HG02885 (cell line): ENCODE measurements around the gene WNT6.

Source experiments
- ATAC-seq: cut with Tn5 transposase; IDR thresholded peaks from one replicate; pipeline ENCODE4 v1.9.1; 2021; ENCODE audit warnings: mild to moderate bottlenecking; ENCODE audit not compliant: unreplicated experiment, poor library complexity

Gene WNT6

DNA sequence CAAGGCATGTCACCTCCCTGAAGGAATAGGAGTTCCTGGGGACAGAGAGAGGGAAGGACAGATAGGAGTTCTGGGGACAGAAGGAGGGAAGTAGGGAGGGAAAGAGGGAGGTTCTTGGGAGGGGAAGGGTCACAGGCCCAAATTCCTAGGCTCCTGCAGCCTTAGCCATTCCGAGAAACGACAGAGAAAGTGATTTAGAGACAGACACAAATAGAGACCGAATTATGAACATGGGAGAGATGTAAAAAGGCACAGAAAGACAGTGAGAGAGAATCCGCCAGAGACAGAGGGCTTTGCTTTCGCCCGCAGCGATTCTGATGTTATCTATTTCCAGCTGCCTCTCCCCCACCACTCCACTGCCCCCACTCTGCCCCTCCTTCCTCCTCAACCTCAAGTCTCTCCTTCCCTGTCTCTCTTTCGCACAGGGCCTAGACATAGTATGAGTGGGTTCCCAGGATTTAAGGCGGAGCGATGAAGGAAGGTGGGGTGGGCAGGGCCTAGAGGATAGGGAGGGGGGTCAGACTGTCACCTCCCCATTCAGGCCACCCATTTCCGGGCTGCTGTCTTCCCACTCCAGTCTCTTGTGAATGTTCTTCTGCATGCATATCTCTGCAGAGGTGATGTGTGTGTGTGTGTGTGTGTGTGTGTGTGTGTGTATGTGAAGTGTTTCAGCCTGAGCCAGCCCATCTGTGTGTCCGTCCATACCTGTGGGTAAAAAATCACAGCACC, 3.3 kb upstream of the WNT6 start:
- ATAC-seq = no peak

DNA sequence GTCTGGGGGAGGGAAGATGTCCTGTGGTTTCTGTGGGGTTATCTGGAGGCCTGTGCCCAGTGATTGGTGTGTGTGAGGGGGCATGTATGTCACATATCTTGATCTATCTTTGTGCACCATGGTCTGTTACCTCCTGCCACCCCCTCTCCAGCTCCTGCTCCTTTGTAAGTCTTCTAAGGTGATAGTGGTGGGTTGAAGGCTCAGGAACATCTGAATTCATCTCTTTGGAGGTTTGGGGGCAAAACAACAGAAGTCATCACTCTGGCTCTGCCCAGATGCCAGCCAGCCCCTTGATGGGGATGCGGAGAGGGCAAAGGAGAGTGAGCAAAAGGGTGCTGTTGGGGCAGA, 2.7 kb upstream of the WNT6 start:
- no peak for ATAC-seq

DNA sequence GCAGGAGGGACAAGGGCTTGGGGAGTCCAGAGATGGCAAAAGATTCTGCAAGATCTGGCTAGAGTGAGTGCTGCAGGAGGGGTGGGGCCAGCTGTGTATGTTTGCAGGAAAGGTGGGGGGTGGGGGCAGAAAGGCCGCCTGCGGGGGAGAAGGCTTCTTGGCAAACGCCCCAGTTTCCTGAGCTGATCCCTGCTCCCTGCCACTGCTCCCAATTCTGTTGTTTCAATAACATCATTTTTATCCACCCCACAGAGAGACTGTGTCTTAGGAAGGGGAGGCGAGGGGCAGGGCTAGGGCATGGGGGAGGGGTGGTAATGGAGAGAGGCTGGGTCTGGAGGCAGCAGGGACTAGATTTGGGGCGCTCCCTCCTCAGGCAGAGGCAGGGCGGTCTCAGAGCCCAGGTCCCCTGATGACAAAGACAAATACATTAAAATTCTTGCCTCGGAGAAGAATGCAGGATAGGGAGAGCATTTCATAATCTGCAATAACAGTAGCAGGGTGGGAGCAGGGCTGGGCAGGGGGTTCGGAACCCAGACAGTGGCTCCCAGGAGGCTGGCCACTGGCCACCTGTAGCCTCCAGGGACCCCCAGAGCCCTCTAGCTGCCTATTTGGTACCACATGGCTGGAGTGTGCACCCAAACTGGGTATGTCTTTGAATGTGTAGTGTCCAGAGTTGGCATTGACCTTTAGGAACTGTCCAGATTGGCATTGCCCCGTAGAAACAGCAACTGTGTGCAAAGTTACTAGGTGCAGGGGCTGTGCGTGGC, 2.1 kb upstream of the WNT6 start:
- ATAC-seq = no peak

DNA sequence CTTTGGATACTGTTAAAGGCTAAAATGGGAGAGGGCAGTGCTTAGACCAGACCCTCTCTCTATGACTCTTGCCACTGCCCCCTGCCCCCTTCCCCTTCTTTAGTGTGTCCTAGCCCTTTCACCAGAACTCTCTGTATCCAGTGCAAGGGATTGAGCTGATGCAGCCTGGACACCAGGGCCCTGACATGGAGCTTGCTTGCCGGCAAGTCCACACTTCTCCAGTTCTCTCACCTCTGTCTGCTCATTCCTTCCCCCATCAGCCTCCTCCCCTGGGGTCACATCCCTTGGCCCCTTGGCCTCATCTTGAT, 1.5 kb upstream of the WNT6 start:
- ATAC-seq = no peak

DNA sequence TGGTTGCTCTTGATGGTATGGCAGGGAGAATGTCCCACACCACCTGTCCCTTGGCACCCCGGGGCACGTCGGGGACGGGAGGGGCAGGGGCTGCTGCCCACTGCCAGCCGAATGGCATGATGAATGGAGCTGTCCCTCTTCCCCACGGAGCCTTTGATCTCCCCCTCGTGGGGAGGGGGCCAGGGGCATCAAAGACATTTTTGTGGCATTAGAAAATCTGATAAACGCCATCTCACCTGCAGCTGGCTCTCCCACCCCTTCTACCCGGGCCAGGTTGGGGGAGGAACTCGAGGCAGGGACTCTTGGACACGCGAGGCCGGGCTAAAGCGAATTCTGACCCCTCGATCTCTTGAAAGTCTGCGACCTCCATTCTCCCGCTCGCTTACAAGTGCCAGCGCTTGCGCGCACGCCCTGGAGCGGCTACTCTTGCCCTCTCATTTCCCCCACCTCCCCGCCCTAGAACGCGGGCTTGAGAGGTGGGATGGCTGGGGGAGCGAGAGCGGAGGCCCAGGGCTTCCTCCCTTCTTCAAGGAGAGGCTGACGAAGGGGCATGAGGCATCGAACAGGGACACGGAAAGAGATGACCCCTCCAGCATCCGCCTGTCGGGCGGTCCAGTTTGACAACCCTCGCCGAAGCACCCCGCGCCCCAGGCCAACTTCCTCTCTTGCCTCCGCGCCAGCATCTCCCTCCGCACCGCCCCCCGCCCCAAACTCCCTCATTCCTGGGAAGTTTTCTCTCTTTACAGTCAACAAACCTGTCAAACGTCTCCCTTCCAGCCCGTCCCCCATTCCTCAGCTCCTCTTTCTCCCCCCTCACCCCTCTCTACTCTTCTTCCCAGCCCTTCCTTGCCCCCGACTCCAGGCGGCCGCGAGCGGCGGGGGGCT, 692 bp upstream of the WNT6 start:
- ATAC-seq = no peak

DNA sequence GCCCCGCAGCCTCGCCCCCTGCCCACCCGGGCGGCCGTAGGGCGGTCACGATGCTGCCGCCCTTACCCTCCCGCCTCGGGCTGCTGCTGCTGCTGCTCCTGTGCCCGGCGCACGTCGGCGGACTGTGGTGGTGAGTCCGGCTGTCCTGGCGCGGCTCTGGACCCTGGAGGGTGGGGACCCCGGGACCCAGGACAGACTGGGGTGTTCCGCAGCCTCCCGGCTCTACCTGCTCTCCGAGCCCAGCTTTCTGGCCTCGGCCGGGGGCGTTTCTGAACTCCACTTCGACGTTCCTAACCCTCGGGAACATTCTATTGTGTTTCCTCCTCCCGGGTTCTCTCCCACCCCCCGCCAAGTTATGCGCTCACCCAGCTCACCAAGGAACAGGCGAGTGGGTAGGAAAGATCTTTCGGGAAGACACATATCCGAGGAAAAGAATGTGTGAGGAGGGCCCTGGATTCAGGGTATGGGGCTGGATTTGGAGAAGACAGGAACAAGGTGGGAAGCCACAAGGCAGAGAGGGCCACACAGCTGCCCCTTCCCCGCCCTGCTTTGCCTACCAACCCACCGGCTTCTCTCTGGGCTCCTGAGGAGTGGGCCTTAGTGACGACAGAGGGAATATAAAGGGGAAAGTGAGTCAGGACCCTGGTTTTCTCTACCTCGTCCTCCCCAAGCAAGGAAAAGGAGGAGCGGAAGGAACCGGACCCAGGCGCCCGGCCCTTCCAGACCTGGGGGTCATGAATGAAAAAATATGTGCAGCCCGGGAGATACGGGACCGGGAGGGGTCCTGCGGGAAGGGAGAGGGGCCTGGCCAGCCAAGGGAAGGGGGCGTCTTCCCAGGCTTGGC, 605 bp downstream of the WNT6 start:
- no peak for ATAC-seq

DNA sequence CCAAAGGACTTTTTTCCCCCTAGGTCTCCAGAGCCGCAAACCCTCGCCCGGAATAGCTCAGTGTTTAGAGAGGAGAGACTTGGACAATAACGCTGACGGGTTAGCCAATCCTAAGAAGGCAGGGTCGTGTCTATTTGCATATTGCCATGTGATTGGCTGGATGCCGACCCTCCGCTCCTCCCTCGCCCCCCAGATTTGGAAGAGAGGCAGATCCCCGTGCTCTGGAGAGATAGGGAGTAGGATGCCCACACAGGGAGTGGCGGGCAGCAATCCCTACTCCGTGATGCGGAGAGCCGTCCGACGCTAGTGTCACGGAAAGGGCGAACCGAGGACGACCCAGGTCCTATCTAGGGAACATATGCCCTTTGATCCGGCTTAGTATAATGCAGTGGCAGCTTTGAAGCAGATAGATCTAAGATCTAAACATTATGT, 1.4 kb downstream of the WNT6 start:
- no peak for ATAC-seq

DNA sequence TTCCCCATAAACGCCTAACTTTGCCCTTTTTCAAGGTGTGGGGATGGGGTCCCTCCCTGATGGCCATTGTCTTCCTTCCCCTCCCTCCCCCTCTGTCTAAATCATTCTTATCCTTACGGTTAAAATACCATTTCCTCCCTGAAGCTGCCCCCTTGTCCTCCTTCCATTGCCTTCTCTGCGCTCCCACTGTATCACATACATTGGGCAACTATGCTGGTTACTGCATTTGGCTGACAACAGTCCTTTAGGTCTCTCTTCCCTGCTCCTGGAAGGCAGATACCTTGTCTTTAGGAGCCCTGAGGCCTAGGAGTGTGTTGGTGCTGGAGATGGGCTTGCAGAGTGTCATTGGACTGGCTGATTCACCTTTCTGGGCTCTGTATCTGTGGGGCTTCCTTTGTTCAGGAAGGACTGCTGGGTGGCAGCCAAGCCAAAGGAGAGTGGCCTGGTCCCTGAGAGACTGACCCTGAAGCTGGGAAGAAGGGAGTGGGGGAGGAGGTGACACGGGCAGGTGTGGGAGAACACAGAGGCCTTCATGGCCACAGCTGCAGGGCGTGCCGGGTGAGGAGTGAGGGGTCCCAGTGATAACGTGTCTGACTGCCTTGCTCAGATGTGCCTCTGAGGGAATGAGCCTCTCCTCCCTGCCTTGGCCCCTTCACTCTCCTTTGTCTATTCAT, 2.2 kb downstream of the WNT6 start:
- no peak for ATAC-seq

DNA sequence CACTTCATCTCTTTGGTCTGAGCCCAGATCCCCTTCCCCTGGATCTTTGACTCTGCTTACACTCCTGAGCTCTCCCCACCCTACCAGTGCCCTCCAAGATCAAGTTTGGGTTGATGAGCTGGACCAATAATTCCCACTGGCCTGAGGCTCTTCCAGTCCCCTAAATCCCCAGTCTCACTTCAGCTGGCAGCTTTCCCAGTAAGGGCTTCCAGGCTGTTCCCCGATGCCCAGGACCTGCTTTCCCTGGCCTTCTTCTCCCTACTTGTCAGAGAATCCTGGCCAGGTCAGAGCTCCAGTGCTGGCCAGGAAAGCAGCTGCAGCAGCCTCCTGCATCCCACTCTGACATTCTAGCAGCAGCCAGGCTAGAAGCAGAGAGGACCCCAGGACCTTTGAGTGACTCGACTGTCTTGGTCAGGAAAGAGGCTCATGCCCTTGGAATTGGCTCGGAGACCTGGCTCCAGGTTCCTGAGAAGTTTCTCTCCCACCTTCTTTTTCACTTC, 3.5 kb downstream of the WNT6 start:
- ATAC-seq = no peak

DNA sequence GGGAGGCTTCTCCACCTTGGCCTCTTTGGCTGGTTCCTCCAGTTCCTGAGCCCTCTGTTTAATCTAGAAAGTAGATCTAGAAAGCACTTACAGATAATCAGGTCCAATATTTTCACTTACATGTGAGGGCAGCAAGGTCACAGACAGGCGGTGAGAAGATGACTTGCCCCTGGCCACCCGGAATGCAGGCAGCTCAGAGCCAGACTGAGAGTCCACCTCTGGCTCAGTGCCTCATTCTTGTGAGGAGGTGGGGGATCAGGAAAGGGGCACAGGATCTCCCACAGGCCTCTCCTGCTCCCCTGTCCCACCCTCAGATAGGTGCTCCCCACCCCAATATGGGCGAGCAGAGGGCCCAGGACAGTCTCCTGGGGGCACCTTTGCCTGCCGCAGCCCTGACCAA, 5.8 kb downstream of the WNT6 start:
- no peak for ATAC-seq

DNA sequence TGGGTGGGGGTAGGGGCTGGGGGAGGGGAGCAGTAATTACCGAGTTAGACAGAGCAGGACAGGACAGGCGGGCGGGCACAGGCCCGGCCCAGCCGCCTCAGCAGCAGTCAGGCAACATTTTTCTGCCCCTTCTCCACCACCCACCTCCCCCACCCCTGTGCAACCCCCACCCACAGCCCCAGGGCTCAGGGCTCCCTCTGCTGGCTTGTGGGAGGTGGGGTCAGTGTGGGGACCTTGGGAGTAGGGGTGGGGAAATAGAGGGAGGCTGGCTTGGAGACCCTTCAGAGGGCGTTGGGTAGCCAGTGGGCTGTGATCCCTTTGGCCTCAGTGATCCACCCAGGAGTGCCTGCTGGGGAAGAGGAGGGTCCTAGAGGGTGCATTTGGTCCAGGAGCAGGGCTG, 6.4 kb downstream of the WNT6 start:
- ATAC-seq = no peak

DNA sequence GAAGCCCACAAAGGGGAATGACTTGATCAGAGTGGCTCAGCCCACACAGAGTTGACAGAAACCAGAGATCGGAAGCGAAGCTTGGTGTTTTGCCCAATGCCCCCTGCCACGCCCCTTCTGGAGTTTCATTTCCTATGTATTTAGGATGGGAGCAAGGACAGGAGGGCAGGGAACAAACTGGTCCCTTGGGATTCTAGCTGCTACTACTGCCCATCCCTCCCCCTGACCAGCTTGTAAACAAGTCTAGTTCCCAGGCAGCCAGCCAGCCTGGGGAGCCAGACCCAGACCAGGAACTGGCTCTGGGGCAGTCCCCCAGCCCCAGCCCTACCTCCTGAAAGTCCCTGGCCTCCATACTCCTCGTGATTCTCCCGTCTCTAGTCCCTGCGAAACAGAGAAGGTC, 8.3 kb downstream of the WNT6 start:
- ATAC-seq = no peak

DNA sequence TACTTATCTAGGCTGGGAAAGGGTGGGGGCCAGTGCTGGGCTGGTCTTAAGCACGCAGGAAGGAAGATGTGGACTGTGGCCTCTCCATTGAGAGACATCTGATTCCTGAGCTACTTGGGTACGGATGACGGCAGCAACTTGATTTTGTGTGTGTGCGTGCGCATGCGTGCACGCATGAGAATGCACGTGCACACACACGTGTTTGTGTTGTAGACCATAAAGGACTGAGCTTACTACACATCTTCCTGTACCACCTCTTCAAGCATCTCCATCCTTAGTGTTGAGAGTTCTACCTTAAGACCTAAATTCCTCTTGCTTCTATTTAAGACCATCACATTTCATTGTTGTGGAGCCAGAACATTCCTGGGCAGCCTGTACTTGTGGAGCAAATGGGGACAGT, 9.5 kb downstream of the WNT6 start:
- no peak for ATAC-seq

DNA sequence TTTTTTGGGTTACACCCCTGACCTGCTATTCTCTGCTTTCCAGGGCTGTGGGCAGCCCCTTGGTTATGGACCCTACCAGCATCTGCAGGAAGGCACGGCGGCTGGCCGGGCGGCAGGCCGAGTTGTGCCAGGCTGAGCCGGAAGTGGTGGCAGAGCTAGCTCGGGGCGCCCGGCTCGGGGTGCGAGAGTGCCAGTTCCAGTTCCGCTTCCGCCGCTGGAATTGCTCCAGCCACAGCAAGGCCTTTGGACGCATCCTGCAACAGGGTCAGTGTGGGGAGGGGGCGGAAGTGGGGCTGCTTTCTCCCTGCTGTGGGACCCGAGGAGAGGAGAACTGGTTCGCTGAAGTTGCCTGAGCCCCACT, 11.4 kb downstream of the WNT6 start:
- ATAC-seq = no peak

DNA sequence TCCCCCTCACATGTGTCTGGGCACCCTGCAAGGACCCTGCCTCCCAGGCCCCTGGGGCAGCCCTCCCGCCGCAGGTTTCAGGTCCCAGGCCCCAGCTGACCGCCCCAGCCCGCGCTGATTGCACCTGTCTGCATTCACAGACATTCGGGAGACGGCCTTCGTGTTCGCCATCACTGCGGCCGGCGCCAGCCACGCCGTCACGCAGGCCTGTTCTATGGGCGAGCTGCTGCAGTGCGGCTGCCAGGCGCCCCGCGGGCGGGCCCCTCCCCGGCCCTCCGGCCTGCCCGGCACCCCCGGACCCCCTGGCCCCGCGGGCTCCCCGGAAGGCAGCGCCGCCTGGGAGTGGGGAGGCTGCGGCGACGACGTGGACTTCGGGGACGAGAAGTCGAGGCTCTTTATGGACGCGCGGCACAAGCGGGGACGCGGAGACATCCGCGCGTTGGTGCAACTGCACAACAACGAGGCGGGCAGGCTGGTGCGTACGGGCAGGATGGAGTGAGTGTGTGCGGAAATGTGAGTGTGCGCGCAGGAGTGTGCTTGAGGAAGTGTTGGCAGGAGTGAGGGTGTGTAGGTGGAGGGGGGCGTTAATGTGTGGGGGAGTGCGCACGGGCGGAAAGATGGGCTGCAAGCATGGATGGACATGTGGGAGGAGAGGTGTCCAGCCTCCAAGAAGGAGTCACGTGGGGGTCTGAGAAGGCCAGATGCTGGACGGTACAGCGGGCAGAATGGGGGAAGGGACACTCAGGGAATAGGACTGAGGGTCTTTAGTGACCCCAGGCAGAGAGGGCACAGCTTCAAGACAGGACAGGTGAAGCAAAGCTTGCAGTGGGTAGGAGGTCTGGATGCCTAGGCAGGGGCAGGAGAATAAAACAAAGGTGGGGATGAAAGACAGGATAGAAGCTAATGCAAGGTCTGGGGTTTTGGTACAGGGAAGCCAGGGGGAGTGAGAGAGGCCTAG, 12.0 kb downstream of the WNT6 start:
- no peak for ATAC-seq

DNA sequence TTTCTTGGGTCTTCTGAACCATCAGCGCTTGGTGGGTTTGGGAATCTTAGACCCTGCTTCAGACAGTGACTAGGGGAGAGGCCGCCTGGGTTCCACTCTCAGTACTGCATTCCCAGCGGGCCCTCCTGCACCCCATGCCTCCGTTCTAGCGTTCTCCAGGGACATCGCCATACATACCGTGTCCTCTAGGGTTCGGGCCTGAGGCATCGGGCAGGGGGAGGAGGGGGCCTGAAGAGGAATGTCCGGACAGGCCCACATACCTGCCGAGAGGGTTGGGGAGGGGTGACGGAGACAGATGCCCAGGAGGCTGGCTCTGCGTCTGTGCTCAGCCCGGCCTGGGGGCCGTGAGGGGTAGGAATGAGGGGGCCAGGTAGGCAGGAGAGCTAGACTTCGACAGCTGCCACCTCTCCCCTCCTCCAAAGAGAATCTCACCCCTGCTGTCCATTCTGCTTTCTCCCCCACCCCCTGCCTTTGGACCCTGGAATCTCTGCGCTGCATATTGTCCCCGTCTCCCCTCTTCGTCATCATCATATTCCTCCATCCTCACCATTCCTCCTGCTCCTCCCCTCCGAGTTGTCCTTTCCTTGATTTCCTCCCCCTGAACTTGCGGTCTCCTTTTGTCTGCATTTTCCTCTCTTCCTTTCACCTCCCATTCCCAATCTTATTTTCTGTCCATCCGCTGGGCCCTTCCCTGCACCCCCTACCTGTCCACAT, 13.2 kb downstream of the WNT6 start:
- ATAC-seq = no peak

DNA sequence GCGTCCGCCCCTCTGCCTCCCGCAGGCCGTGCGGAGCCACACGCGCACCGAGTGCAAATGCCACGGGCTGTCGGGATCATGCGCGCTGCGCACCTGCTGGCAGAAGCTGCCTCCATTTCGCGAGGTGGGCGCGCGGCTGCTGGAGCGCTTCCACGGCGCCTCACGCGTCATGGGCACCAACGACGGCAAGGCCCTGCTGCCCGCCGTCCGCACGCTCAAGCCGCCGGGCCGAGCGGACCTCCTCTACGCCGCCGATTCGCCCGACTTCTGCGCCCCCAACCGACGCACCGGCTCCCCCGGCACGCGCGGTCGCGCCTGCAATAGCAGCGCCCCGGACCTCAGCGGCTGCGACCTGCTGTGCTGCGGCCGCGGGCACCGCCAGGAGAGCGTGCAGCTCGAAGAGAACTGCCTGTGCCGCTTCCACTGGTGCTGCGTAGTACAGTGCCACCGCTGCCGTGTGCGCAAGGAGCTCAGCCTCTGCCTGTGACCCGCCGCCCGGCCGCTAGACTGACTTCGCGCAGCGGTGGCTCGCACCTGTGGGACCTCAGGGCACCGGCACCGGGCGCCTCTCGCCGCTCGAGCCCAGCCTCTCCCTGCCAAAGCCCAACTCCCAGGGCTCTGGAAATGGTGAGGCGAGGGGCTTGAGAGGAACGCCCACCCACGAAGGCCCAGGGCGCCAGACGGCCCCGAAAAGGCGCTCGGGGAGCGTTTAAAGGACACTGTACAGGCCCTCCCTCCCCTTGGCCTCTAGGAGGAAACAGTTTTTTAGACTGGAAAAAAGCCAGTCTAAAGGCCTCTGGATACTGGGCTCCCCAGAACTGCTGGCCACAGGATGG, 14.0 kb downstream of the WNT6 start:
- ATAC-seq = no peak
